TTC549 (cell line): ENCODE data around the gene ZDHHC8.

ENCODE experiments used
- FAIRE-seq: peaks from 2 replicates; lab custom pipeline; 2012; peaks lifted over from hg19 to GRCh38; lab: Jason Lieb, UNC

ZDHHC8 gene

GRCh38 chr22:20114506-20115475 is 16.8 kb upstream of the ZDHHC8 start:
- no peak for FAIRE-seq

GRCh38 chr22:20115691-20116375 is 15.8 kb upstream of the ZDHHC8 start, which contains the start of gene RANBP1:
Gene RANBP1 (plus strand): TSS chr22:20116104. CDS start chr22:20116185, 81 bp downstream.
- FAIRE-seq = no peak

GRCh38 chr22:20116376-20116950 is 15.1 kb upstream of the ZDHHC8 start:
- no peak for FAIRE-seq

- FAIRE-seq = no peak
Measured at GRCh38 chr22:20116951-20117632, 14.5 kb upstream of the ZDHHC8 start, which contains the start of gene TRMT2A. Gene TRMT2A (minus strand): TSS chr22:20117226. CDS start chr22:20116906, 320 bp downstream.

- FAIRE-seq = no peak
Measured at GRCh38 chr22:20117633-20118299, 13.8 kb upstream of the ZDHHC8 start.

- no peak for FAIRE-seq
Measured at GRCh38 chr22:20118300-20119020, 13.1 kb upstream of the ZDHHC8 start.

- no peak for FAIRE-seq
Measured at GRCh38 chr22:20121856-20122415, 9.7 kb upstream of the ZDHHC8 start.

GRCh38 chr22:20123366-20124082 is 8.1 kb upstream of the ZDHHC8 start:
- FAIRE-seq = no peak

GRCh38 chr22:20124083-20124787 is 7.4 kb upstream of the ZDHHC8 start:
- no peak for FAIRE-seq

GRCh38 chr22:20125201-20126174 is 6.1 kb upstream of the ZDHHC8 start:
- no peak for FAIRE-seq

- no peak for FAIRE-seq
Measured at GRCh38 chr22:20126284-20127029, 5.1 kb upstream of the ZDHHC8 start.

- FAIRE-seq = no peak
Measured at GRCh38 chr22:20127318-20127868, 4.2 kb upstream of the ZDHHC8 start.

GRCh38 chr22:20127869-20128618 is 3.6 kb upstream of the ZDHHC8 start:
- no peak for FAIRE-seq

- FAIRE-seq = no peak
Measured at GRCh38 chr22:20128619-20128901, 3.0 kb upstream of the ZDHHC8 start.

- FAIRE-seq = no peak
Measured at GRCh38 chr22:20128902-20129746, 2.5 kb upstream of the ZDHHC8 start.

GRCh38 chr22:20129747-20130014 is 1.9 kb upstream of the ZDHHC8 start:
- FAIRE-seq = no peak
